ENCODE results near the gene ENTREP1. TPM values are rescaled to one million over a fixed set of nuclear protein-coding genes. Genes with fewer than 3 reads are reported as not detected.

ENTREP1 gene
- total RNA-seq, 2 experiments from 2014 or later, result 0.08 to 0.14 TPM

DNA sequence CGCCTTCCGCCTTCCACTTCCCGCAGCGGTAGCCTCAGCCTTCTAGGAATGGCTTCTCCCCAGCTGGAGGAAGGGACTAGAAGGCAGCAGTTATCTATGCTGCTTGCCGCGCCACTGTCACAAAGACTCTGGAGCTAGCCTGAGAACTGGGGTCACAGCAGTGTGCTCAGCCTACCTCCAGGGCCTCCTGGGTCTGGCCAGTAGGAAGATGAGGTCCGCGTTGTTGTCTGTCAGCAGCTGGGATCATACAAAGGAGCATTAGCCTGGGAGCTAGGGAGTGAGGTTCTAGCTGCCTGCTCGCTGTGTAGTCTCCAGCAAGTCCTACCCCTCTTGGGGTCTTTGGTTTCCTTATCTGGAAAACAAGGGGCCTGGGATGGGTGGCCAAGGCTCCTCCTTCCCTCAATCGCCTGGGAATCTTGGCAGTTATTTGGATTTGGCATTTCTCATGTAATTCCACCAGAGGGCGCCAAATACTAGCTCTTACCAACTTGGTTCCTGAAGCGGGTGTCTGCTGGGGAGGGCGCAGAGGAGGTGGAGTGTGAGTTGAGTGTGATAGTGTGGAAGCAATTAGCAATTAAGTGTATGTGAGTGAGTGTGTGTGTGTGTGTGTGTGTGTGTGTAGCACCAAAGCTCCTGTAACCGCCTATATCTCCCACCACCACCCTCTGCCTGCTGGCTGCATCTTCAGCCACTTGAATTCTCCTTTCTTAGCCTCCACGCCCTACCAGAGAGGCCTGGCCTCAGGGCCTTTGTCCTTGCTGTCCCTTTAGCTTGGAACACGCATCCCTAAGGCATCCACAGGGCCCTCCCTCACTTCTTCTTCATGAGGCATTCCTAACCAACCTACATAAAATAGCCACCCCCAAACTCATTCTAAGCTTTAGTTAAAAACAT is 97.1 kb downstream of the ENTREP1 start:
- Mint-ChIP-seq H3K4me1 (ENCODE audit: low read depth) (no peaks in the 10 kb centered on the region), H3K4me3 (no peak overlapping the region), H3K9me3 (no peaks in the 10 kb centered on the region), H3K36me3 (ENCODE audit: low read depth) (no peaks in the 10 kb centered on the region), H3K27me3 (peaks cover 28% of the 10 kb centered on the region), H3K27ac (no peak overlapping the region)
- Histone ChIP-seq H3K4me1 (ENCODE audit: insufficient read depth, low read length) (peaks cover 3% of the 10 kb centered on the region), H3K9me3 (ENCODE audit: control insufficient read depth in 1 of 2, insufficient read depth in 1 of 2, low read length in 2 of 2) (no peaks in the 10 kb centered on the region), H3K36me3 (ENCODE audit: insufficient read depth, low read length) (no peaks in the 10 kb centered on the region), H3K27ac (ENCODE audit: low read depth in 1 of 2, low read length in 2 of 2) (no peak overlapping the region), H3K27me3 (ENCODE audit: control insufficient read depth in 1 of 2, insufficient read depth in 2 of 2, low read length in 2 of 2) (peaks cover 0 to 4% of the 10 kb centered on the region in 2 experiments), H3K4me3 (ENCODE audit: low read length) (no peak overlapping the region)
- intact Hi-C loops (cut with DNase I, micrococcal nuclease), result loop anchor here (2.0 to 5.0 kb wide), 6 partner anchors 125 to 689 kb away; no protein-coding TSS in a partner anchor
- DNase-seq, result peak in 13 of 14 experiments; percentile 6 to 72 (median 24)
- TF ChIP-seq, protein P1, sequence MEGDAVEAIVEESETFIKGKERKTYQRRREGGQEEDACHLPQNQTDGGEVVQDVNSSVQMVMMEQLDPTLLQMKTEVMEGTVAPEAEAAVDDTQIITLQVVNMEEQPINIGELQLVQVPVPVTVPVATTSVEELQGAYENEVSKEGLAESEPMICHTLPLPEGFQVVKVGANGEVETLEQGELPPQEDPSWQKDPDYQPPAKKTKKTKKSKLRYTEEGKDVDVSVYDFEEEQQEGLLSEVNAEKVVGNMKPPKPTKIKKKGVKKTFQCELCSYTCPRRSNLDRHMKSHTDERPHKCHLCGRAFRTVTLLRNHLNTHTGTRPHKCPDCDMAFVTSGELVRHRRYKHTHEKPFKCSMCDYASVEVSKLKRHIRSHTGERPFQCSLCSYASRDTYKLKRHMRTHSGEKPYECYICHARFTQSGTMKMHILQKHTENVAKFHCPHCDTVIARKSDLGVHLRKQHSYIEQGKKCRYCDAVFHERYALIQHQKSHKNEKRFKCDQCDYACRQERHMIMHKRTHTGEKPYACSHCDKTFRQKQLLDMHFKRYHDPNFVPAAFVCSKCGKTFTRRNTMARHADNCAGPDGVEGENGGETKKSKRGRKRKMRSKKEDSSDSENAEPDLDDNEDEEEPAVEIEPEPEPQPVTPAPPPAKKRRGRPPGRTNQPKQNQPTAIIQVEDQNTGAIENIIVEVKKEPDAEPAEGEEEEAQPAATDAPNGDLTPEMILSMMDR (IDR thresholded peaks at IDR 0.05), result peak; percentile 76
- CTCF ChIA-PET, result interaction anchor here (0.6 to 1.8 kb wide), 8 partner anchors 9 to 689 kb away, joined by 3 to 10 read pairs (median 4); no protein-coding TSS in a partner anchor
- POLR2A ChIA-PET, result no interaction called here
- peak; percentile 32 for ATAC-seq (ENCODE audit: poor library complexity)

DNA sequence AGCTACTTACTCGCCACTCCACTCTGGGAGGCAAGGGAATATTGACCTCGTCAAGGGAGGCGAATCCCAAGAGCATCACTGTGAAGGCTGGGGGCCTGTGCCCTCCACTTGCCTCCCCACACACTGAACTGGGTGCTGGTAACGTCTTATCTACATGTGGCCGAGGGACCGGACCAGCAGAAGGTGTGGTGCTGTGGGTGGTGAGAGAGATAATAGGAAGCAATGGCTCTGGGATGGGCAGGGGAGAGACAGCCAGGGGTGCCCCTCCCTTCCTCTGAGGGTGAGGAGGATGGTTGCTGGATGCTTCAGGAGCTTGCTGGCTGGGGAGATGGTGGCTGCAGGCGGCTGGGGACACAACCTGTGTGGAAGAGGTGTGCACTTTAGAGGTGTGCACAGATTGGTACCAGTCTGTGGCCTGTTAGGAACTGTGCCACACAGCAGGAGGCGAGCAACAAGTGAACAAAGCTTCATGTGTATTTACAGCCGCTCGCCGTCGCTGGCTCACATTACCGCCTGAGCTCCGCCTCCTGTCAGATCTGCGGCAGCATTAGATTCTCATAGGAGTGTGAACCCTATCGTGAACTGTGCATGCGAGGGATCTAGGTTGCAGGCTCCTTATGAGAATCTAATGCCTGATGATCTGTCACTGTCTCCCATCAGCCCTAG is 100.3 kb downstream of the ENTREP1 start:
- Mint-ChIP-seq H3K27ac (no peak overlapping the region), H3K9me3 (no peaks in the 10 kb centered on the region), H3K4me1 (ENCODE audit: low read depth) (no peaks in the 10 kb centered on the region), H3K36me3 (ENCODE audit: low read depth) (no peaks in the 10 kb centered on the region), H3K4me3 (no peak overlapping the region), H3K27me3 (peaks cover 19% of the 10 kb centered on the region)
- TF ChIP-seq, protein P1 (IDR thresholded peaks at IDR 0.05), result no peak
- H3K36me3 ChIP-seq (ENCODE audit: insufficient read depth, low read length), result no peaks in the 10 kb centered on the region
- no peaks in the 10 kb centered on the region for H3K9me3 ChIP-seq (ENCODE audit: control insufficient read depth in 1 of 2, insufficient read depth in 1 of 2, low read length in 2 of 2)
- no peaks in the 10 kb centered on the region for H3K27me3 ChIP-seq (ENCODE audit: control insufficient read depth in 1 of 2, insufficient read depth in 2 of 2, low read length in 2 of 2)
- CTCF ChIA-PET, result no interaction called here
- H3K4me1 ChIP-seq (ENCODE audit: insufficient read depth, low read length), result peaks cover 3% of the 10 kb centered on the region
- intact Hi-C loops (cut with DNase I, micrococcal nuclease), result no loop called here
- no peak overlapping the region for H3K27ac ChIP-seq (ENCODE audit: low read depth in 1 of 2, low read length in 2 of 2)
- no peak overlapping the region for H3K4me3 ChIP-seq (ENCODE audit: low read length)
- no peak for ATAC-seq (ENCODE audit: poor library complexity)
- DNase-seq, result no peak
- POLR2A ChIA-PET, result no interaction called here

DNA sequence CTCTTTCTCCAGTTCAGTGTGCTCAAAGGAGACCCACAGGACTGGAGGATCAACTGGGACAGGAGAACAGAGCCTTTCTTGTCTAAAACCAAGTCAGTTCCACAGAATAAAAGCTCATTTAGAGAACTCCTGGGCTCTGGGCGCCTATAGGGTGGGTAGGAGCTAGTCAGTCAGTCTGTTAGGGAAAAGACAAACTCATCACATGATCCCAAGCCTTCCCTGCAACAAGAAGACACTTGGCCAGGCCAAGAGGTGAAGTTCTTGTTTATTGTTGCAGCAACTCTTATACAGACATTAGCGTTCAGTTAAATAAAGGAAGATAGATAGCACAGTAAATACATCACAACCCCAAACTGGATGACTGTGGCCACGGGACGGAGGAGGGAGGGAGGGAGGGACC is 102.3 kb downstream of the ENTREP1 start:
- H3K27ac ChIP-seq (ENCODE audit: low read depth in 1 of 2, low read length in 2 of 2), result no peak overlapping the region
- Mint-ChIP-seq H3K27me3 (no peaks in the 10 kb centered on the region), H3K27ac (no peak overlapping the region), H3K9me3 (no peaks in the 10 kb centered on the region), H3K36me3 (ENCODE audit: low read depth) (no peaks in the 10 kb centered on the region), H3K4me3 (no peak overlapping the region), H3K4me1 (ENCODE audit: low read depth) (no peaks in the 10 kb centered on the region)
- TF ChIP-seq, protein P1 (IDR thresholded peaks at IDR 0.05), result no peak
- H3K27me3 ChIP-seq (ENCODE audit: control insufficient read depth in 1 of 2, insufficient read depth in 2 of 2, low read length in 2 of 2), result no peaks in the 10 kb centered on the region
- intact Hi-C loops (cut with DNase I, micrococcal nuclease), result no loop called here
- no peaks in the 10 kb centered on the region for H3K36me3 ChIP-seq (ENCODE audit: insufficient read depth, low read length)
- no peak overlapping the region for H3K4me3 ChIP-seq (ENCODE audit: low read length)
- CTCF ChIA-PET, result no interaction called here
- peaks cover 1% of the 10 kb centered on the region for H3K4me1 ChIP-seq (ENCODE audit: insufficient read depth, low read length)
- ATAC-seq (ENCODE audit: poor library complexity), result no peak
- DNase-seq, result no peak
- no peaks in the 10 kb centered on the region for H3K9me3 ChIP-seq (ENCODE audit: control insufficient read depth in 1 of 2, insufficient read depth in 1 of 2, low read length in 2 of 2)
- POLR2A ChIA-PET, result no interaction called here

All from CD4-positive, alpha-beta T cell (primary cell).